DMS 273 (cell line): ENCODE measurements around the gene EPB41L3.
"Not testable (repeated sequence)": the region's sequence is repeated elsewhere in the genome, so short reads cannot be mapped to it uniquely, and the experiment has no call there.

Experiments used
- DNase-seq: peaks from one replicate; lab custom pipeline; 2025; ENCODE audit not compliant: unreplicated experiment; lab: John Stamatoyannopoulos, UW

Gene EPB41L3

GRCh38 chr18:5500158-5500939, 43.4 kb downstream of the EPB41L3 start:
- peak; percentile 72 for DNase-seq

- DNase-seq, result no peak
Observed at GRCh38 chr18:5498452-5498851, 45.3 kb downstream of the EPB41L3 start.

- DNase-seq, result no peak
Observed at GRCh38 chr18:5496305-5496704, 47.5 kb downstream of the EPB41L3 start.

- no peak for DNase-seq
Observed at GRCh38 chr18:5490753-5491480, 52.9 kb downstream of the EPB41L3 start.

- DNase-seq, result no peak
Observed at GRCh38 chr18:5488844-5489243, 55.0 kb downstream of the EPB41L3 start.

GRCh38 chr18:5488044-5488443, 55.8 kb downstream of the EPB41L3 start:
- not testable (repeated sequence) for DNase-seq

- no peak for DNase-seq
Observed at GRCh38 chr18:5484526-5484925, 59.3 kb downstream of the EPB41L3 start.

GRCh38 chr18:5481621-5482020, 62.2 kb downstream of the EPB41L3 start:
- DNase-seq, result no peak

GRCh38 chr18:5478261-5478660, 65.5 kb downstream of the EPB41L3 start:
- DNase-seq, result no peak

- DNase-seq, result no peak
Observed at GRCh38 chr18:5476961-5477800, 66.6 kb downstream of the EPB41L3 start.

GRCh38 chr18:5475267-5475666, 68.5 kb downstream of the EPB41L3 start:
- DNase-seq, result no peak

- DNase-seq, result no peak
Observed at GRCh38 chr18:5469340-5469739, 74.5 kb downstream of the EPB41L3 start.

- DNase-seq, result no peak
Observed at GRCh38 chr18:5468394-5468793, 75.4 kb downstream of the EPB41L3 start.

GRCh38 chr18:5467671-5468070, 76.1 kb downstream of the EPB41L3 start:
- no peak for DNase-seq

- no peak for DNase-seq
Observed at GRCh38 chr18:5466256-5466655, 77.5 kb downstream of the EPB41L3 start.

- no peak for DNase-seq
Observed at GRCh38 chr18:5464251-5464650, 79.5 kb downstream of the EPB41L3 start.

- DNase-seq, result no peak
Observed at GRCh38 chr18:5463831-5464230, 80.0 kb downstream of the EPB41L3 start.

GRCh38 chr18:5463390-5463789, 80.4 kb downstream of the EPB41L3 start:
- DNase-seq, result peak; percentile 5

GRCh38 chr18:5462227-5462626, 81.6 kb downstream of the EPB41L3 start:
- DNase-seq, result no peak

GRCh38 chr18:5461041-5461440, 82.8 kb downstream of the EPB41L3 start:
- no peak for DNase-seq

- DNase-seq, result no peak
Observed at GRCh38 chr18:5457462-5457957, 86.3 kb downstream of the EPB41L3 start.
